ENCODE results near the gene MCMBP.

The MCMBP gene

DNA sequence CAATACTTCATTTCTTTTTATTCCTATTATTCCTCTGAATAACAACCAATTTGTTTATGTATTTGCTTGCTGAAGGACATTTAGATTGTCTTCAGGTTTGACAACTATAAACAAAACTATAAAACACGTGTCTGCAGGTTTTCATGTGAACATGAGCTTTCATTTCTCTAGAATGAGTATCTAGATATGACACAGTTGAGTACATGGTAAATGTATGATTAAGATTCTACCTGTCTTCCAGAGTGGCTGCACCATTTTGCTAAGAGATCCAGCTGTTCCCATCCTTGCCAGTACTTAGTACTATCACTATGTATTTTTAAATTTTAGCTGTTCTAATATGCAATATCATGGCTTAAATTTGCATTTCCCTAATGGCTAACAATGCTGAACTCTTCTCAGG, 10.1 kb downstream of the MCMBP start:
- peaks cover 28% of the 10 kb centered on the region for H3K36me3 Mint-ChIP-seq (ENCODE audit: low read depth)
- TF ChIP-seq, protein P1, sequence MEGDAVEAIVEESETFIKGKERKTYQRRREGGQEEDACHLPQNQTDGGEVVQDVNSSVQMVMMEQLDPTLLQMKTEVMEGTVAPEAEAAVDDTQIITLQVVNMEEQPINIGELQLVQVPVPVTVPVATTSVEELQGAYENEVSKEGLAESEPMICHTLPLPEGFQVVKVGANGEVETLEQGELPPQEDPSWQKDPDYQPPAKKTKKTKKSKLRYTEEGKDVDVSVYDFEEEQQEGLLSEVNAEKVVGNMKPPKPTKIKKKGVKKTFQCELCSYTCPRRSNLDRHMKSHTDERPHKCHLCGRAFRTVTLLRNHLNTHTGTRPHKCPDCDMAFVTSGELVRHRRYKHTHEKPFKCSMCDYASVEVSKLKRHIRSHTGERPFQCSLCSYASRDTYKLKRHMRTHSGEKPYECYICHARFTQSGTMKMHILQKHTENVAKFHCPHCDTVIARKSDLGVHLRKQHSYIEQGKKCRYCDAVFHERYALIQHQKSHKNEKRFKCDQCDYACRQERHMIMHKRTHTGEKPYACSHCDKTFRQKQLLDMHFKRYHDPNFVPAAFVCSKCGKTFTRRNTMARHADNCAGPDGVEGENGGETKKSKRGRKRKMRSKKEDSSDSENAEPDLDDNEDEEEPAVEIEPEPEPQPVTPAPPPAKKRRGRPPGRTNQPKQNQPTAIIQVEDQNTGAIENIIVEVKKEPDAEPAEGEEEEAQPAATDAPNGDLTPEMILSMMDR (IDR thresholded peaks at IDR 0.05; ENCODE audit: unreplicated experiment in 3 of 3): no peak
- H3K27me3 Mint-ChIP-seq (ENCODE audit: low read depth): no peaks in the 10 kb centered on the region
- H3K9me3 Mint-ChIP-seq: peaks cover 8% of the 10 kb centered on the region
- peaks cover 4% of the 10 kb centered on the region for H3K4me1 Mint-ChIP-seq
- no peak overlapping the region for H3K4me3 Mint-ChIP-seq
- no peak overlapping the region for H3K27ac Mint-ChIP-seq

DNA sequence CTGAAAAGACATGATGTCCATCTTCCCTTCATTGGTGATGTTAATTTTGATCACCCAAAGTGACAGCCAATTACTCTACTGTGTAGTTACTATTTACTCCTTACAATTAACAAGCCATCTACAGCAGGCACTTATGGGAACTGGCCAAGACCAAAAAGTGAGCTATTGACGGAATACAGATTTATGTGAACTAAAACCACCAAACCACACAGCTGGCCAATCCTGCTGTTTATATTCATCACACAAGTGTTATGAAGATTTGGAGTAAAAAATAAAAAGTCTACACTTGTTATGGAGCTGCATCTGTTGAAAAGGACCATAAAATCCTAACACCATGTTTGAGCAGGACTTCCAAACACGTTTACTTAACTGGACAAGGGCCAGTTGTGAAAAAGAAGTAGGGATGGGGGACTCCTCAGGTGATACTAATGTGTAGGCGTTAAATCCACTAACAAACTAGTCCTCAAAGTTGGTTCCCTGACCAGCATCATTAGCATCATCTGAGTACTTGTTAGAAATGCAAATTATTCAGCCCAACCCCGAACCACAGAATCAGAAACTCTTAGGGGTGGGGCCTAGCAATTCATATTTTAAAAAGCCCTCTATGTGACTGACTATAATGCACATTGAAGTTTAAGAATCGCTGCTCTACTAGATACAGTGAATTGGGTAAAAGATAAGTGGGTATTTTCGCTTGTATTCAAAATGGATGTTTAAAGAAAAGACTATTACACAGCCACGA, 11.6 kb downstream of the MCMBP start:
- Mint-ChIP-seq H3K27ac (no peak overlapping the region), H3K4me1 (peaks cover 4% of the 10 kb centered on the region), H3K36me3 (ENCODE audit: low read depth) (peaks cover 31% of the 10 kb centered on the region), H3K27me3 (ENCODE audit: low read depth) (no peaks in the 10 kb centered on the region), H3K4me3 (no peak overlapping the region), H3K9me3 (peaks cover 8% of the 10 kb centered on the region)
- TF ChIP-seq, protein P1 (IDR thresholded peaks at IDR 0.05; ENCODE audit: unreplicated experiment in 3 of 3): no peak

DNA sequence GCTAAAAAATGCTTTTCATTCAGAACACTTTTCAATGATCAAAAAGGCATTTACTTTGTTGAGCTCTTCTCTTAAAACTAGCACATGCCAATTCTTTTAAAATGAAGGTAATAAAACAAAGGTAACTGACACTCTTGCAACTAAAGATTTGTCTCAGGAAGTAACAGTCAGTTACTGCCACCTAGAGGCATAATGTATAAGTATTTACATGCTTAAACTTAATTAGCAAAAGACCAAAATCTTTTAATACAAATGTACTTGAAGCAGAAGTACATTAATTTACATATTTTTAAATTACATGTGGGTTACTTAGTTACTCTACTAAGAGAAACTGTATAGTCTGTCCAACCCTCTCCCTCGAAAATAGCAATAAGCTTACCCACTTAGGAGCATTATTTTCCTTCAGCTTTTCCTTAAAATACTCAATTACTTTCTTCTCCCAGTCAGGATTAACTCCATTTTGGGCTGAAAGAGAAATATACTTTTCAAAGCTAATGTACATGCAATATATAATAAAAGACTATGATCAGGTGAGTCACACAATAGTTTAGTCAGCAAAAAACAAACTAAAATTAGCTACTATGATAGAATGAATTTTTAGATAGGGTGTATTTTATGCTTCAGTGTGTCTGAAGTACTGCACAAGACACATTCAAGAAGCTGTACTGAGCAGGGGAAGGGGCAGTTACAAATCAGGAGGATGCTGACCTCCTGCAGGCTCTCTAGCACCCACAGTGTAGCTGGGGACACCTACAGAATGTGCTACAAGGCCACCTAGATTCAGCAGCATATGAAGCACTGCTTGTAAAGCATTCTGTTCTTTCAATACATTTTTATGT, 13.0 kb downstream of the MCMBP start:
- Mint-ChIP-seq H3K4me3 (no peak overlapping the region), H3K27me3 (ENCODE audit: low read depth) (no peaks in the 10 kb centered on the region), H3K4me1 (peaks cover 4% of the 10 kb centered on the region), H3K9me3 (peaks cover 5% of the 10 kb centered on the region), H3K36me3 (ENCODE audit: low read depth) (peaks cover 28% of the 10 kb centered on the region), H3K27ac (no peak overlapping the region)
- TF ChIP-seq, protein P1 (IDR thresholded peaks at IDR 0.05; ENCODE audit: unreplicated experiment in 3 of 3): peak; percentile 63 to 80 (median 64)

DNA sequence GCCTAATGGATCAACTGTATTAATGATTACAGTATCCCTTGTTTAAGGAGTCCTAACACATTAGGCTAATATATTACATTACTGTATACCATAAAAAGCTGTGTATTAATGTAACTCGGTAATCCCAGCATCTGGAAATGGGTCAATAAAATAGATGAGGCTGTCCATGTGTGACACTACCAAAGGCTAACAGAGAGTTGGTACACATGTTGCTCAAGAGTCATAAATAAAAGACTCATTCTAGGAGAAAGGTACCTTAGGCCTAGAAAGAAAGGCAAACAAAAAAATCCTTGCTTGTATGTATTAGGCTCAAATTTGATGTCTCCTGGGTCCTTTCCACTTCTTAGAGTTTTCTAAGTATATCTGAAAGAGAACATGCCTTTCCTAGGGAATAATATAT, 14.6 kb downstream of the MCMBP start:
- H3K36me3 Mint-ChIP-seq (ENCODE audit: low read depth): peaks cover 23% of the 10 kb centered on the region
- H3K27ac Mint-ChIP-seq: no peak overlapping the region
- TF ChIP-seq, protein P1 (IDR thresholded peaks at IDR 0.05; ENCODE audit: unreplicated experiment in 3 of 3): no peak
- H3K4me3 Mint-ChIP-seq: no peak overlapping the region
- no peaks in the 10 kb centered on the region for H3K27me3 Mint-ChIP-seq (ENCODE audit: low read depth)
- no peaks in the 10 kb centered on the region for H3K9me3 Mint-ChIP-seq
- peaks cover 9% of the 10 kb centered on the region for H3K4me1 Mint-ChIP-seq

DNA sequence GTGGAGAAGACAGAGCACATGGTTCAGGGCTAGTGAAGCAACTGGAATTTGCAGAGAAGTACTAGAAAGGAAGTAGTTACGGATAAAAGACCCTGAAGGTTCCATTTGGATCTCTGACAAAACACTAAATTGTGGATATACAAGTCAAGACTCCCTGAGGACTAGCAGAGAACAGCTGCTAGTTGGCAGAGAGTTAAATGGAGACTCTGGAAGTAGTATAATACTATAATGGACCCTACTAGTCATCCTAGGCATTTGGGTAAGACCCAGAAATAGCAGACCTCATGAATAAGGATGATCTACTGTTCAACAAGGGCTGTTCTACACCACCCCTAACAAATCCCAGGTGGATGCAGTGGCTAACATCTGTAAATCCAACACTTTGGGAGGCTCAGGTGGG, 19.1 kb downstream of the MCMBP start:
- Mint-ChIP-seq H3K27ac (peak overlapping the region in 1 of 3 experiments; percentile 26), H3K9me3 (no peaks in the 10 kb centered on the region), H3K27me3 (ENCODE audit: low read depth) (no peaks in the 10 kb centered on the region), H3K36me3 (ENCODE audit: low read depth) (peaks cover 49% of the 10 kb centered on the region), H3K4me3 (no peak overlapping the region), H3K4me1 (peaks cover 5% of the 10 kb centered on the region)
- TF ChIP-seq, protein P1 (IDR thresholded peaks at IDR 0.05; ENCODE audit: unreplicated experiment in 3 of 3): no peak

Data from nephron (organoid).